SJSA1 (cell line): ENCODE results near the gene RBMS3. TPM values are rescaled to one million over a fixed set of nuclear protein-coding genes. Genes with fewer than 3 reads are reported as not detected.

ENCODE experiments used
- DNase-seq, 2 experiments: peaks; one replicate each; pipeline ENCODE4 v3.0.0-alpha.2; 2015 to 2020; ENCODE audit warnings: low spot score in 2 of 2, low read depth in 1 of 2
- H3K27ac ChIP-seq: fragments of 250-450 bp; sonication (Bioruptor Pico); 2 replicates; pipeline ENCODE4 v1.5.1; 2020; ENCODE audit warnings: mild to moderate bottlenecking, moderate library complexity
- H3K27me3 ChIP-seq: fragments of 250-450 bp; sonication (Bioruptor Pico); replicated peaks from 2 replicates; pipeline ENCODE4 v1.5.1; 2020; ENCODE audit warnings: mild to moderate bottlenecking, moderate library complexity
- H3K36me3 ChIP-seq: fragments of 250-450 bp; sonication (Bioruptor Pico); 2 replicates; pipeline ENCODE4 v1.5.1; 2020; ENCODE audit warnings: mild to moderate bottlenecking
- H3K4me1 ChIP-seq: fragments of 250-450 bp; sonication (Bioruptor Pico); replicated peaks from 2 replicates; pipeline ENCODE4 v1.6.1; 2021; ENCODE audit warnings: mild to moderate bottlenecking
- H3K4me3 ChIP-seq: fragments of 250-450 bp; sonication (Bioruptor Pico); 2 replicates; pipeline ENCODE4 v1.5.1; 2020; ENCODE audit warnings: mild to moderate bottlenecking
- H3K9me3 ChIP-seq: fragments of 250-450 bp; sonication (Bioruptor Pico); replicated peaks from 2 replicates; pipeline ENCODE4 v1.5.1; 2020; ENCODE audit warnings: mild to moderate bottlenecking
- total RNA-seq: library from RNA; depleted of rRNA; stranded (reverse); fragments of >200 nt; shearing (Covaris generic); gene quantifications from 2 replicates; pipeline ENCODE4 v1.2.3, GENCODE V29; 2014

The RBMS3 gene
- total RNA-seq, 1 experiment from 2014 or later: 31.7 TPM

- no peak overlapping the region for H3K4me3 ChIP-seq
- no peaks in the 10 kb centered on the region for H3K4me1 ChIP-seq
- no peaks in the 10 kb centered on the region for H3K27me3 ChIP-seq
- H3K36me3 ChIP-seq: peaks cover 3% of the 10 kb centered on the region; the same call in 1 of the 2 replicates
- H3K9me3 ChIP-seq: no peaks in the 10 kb centered on the region
- DNase-seq: no peak
- H3K27ac ChIP-seq: no peak overlapping the region
Measured at GRCh38 chr3:29852767-29853166, 571.9 kb downstream of the RBMS3 start.

GRCh38 chr3:29853841-29854397 lies 573.0 kb downstream of the RBMS3 start:
- Histone ChIP-seq H3K4me1 (no peaks in the 10 kb centered on the region), H3K27me3 (no peaks in the 10 kb centered on the region), H3K27ac (no peak overlapping the region), H3K36me3 (peaks cover 3% of the 10 kb centered on the region; the same call in 1 of the 2 replicates), H3K4me3 (no peak overlapping the region), H3K9me3 (no peaks in the 10 kb centered on the region)
- DNase-seq: no peak

- Histone ChIP-seq H3K9me3 (no peaks in the 10 kb centered on the region), H3K4me3 (no peak overlapping the region), H3K36me3 (peaks cover 3% of the 10 kb centered on the region; the same call in 1 of the 2 replicates), H3K27me3 (no peaks in the 10 kb centered on the region), H3K27ac (no peak overlapping the region), H3K4me1 (no peaks in the 10 kb centered on the region)
- no peak for DNase-seq
Measured at GRCh38 chr3:29854821-29855220, 574.0 kb downstream of the RBMS3 start.

- Histone ChIP-seq H3K4me1 (no peaks in the 10 kb centered on the region), H3K9me3 (no peaks in the 10 kb centered on the region), H3K27ac (no peak overlapping the region), H3K4me3 (no peak overlapping the region), H3K36me3 (no peaks in the 10 kb centered on the region), H3K27me3 (no peaks in the 10 kb centered on the region)
- no peak for DNase-seq
Measured at GRCh38 chr3:29859726-29860270, 578.9 kb downstream of the RBMS3 start.

- DNase-seq: no peak
- Histone ChIP-seq H3K4me1 (no peaks in the 10 kb centered on the region), H3K27me3 (no peaks in the 10 kb centered on the region)
Measured at GRCh38 chr3:29864809-29865208, 583.9 kb downstream of the RBMS3 start.

GRCh38 chr3:29868543-29869101 lies 587.8 kb downstream of the RBMS3 start:
- Histone ChIP-seq H3K4me1 (no peaks in the 10 kb centered on the region), H3K4me3 (no peak overlapping the region), H3K9me3 (no peaks in the 10 kb centered on the region), H3K27ac (no peak overlapping the region), H3K36me3 (0 out of 2 replicates have a peak, but pooled peaks cover 3% of the 10 kb centered on the region), H3K27me3 (no peaks in the 10 kb centered on the region)
- DNase-seq: no peak

More at GRCh38 chr3:29864809-29865208, 583.9 kb downstream of the RBMS3 start:
- Histone ChIP-seq H3K27ac (no peak overlapping the region), H3K36me3 (no peaks in the 10 kb centered on the region), H3K9me3 (no peaks in the 10 kb centered on the region), H3K4me3 (no peak overlapping the region)

GRCh38 chr3:29870136-29870535 lies 589.3 kb downstream of the RBMS3 start:
- H3K36me3 ChIP-seq: 0 out of 2 replicates have a peak, but pooled peaks cover 3% of the 10 kb centered on the region
- DNase-seq: no peak
- H3K4me3 ChIP-seq: no peak overlapping the region
- H3K27me3 ChIP-seq: no peaks in the 10 kb centered on the region
- no peaks in the 10 kb centered on the region for H3K9me3 ChIP-seq
- H3K27ac ChIP-seq: no peak overlapping the region
- no peaks in the 10 kb centered on the region for H3K4me1 ChIP-seq

GRCh38 chr3:29871087-29871486 lies 590.2 kb downstream of the RBMS3 start:
- Histone ChIP-seq H3K36me3 (0 out of 2 replicates have a peak, but pooled peaks cover 3% of the 10 kb centered on the region), H3K4me1 (no peaks in the 10 kb centered on the region), H3K4me3 (no peak overlapping the region), H3K27me3 (no peaks in the 10 kb centered on the region), H3K9me3 (no peaks in the 10 kb centered on the region), H3K27ac (no peak overlapping the region)
- no peak for DNase-seq

GRCh38 chr3:29880809-29881208 lies 599.9 kb downstream of the RBMS3 start:
- DNase-seq: no peak
- H3K9me3 ChIP-seq: no peaks in the 10 kb centered on the region
- no peak overlapping the region for H3K4me3 ChIP-seq
- no peaks in the 10 kb centered on the region for H3K4me1 ChIP-seq
- H3K27ac ChIP-seq: no peak overlapping the region
- no peaks in the 10 kb centered on the region for H3K36me3 ChIP-seq
- H3K27me3 ChIP-seq: no peaks in the 10 kb centered on the region

GRCh38 chr3:29887451-29887850 lies 606.6 kb downstream of the RBMS3 start:
- no peak for DNase-seq
- no peaks in the 10 kb centered on the region for H3K36me3 ChIP-seq
- H3K27me3 ChIP-seq: no peaks in the 10 kb centered on the region
- H3K4me1 ChIP-seq: no peaks in the 10 kb centered on the region
- no peak overlapping the region for H3K27ac ChIP-seq
- H3K4me3 ChIP-seq: no peak overlapping the region
- no peaks in the 10 kb centered on the region; the same call in 1 of the 2 replicates for H3K9me3 ChIP-seq

GRCh38 chr3:29889215-29889614 lies 608.3 kb downstream of the RBMS3 start:
- no peak for DNase-seq

GRCh38 chr3:29890801-29891200 lies 609.9 kb downstream of the RBMS3 start:
- no peaks in the 10 kb centered on the region for H3K27me3 ChIP-seq
- H3K4me1 ChIP-seq: peaks cover 6% of the 10 kb centered on the region
- H3K36me3 ChIP-seq: no peaks in the 10 kb centered on the region
- H3K27ac ChIP-seq: no peak overlapping the region
- H3K9me3 ChIP-seq: no peaks in the 10 kb centered on the region; the same call in 1 of the 2 replicates
- no peak overlapping the region for H3K4me3 ChIP-seq
- no peak for DNase-seq

More at GRCh38 chr3:29889215-29889614, 608.3 kb downstream of the RBMS3 start:
- no peak overlapping the region for H3K4me3 ChIP-seq
- no peak overlapping the region for H3K27ac ChIP-seq
- H3K36me3 ChIP-seq: no peaks in the 10 kb centered on the region
- H3K9me3 ChIP-seq: no peaks in the 10 kb centered on the region; the same call in 1 of the 2 replicates
- no peaks in the 10 kb centered on the region for H3K27me3 ChIP-seq
- H3K4me1 ChIP-seq: no peaks in the 10 kb centered on the region

GRCh38 chr3:29892976-29893554 lies 612.2 kb downstream of the RBMS3 start:
- no peaks in the 10 kb centered on the region; the same call in 1 of the 2 replicates for H3K9me3 ChIP-seq
- H3K27ac ChIP-seq: no peak overlapping the region
- no peak for DNase-seq
- no peaks in the 10 kb centered on the region for H3K36me3 ChIP-seq
- H3K4me3 ChIP-seq: no peak overlapping the region
- peaks cover 6% of the 10 kb centered on the region for H3K4me1 ChIP-seq
- no peaks in the 10 kb centered on the region for H3K27me3 ChIP-seq

GRCh38 chr3:29896856-29897255 lies 616.0 kb downstream of the RBMS3 start:
- no peak for DNase-seq
- Histone ChIP-seq H3K4me1 (peaks cover 21% of the 10 kb centered on the region), H3K36me3 (peaks cover 9% of the 10 kb centered on the region), H3K27ac (no peak overlapping the region), H3K4me3 (no peak overlapping the region), H3K9me3 (no peaks in the 10 kb centered on the region), H3K27me3 (no peaks in the 10 kb centered on the region)
